ENCODE measurements around the gene SORCS2.

DNA sequence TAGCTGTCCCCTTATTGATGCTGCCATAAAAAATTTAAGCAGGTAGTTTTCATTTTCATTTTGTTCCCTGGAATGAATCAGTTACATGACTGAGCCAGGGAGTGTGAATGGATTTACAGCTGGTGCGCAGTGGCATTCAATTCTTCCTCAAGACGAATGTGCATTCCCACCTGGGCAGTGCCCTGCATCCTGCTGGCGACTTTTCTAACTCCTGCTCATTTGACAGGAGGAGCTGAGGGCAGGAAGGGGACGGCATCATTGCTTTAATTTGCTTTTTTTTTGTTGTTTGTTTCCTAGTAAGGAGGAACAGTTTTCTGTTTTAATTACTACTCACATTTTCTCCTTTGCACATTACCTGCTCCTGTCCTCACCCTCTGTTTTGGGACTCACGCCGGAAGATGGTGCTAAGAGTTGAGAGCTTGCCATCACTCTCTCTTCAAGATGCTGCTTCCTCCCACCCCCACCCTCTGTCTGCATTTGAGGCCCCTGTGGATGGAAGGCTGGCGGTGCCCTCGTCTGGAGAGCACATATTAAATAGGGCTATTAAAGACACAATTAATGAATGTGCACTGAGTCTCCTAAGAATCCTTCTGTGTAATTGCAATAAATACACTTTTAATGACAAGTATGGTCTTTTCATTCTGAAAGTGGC is 206.6 kb downstream of the SORCS2 start:
- TF ChIP-seq POLR2AphosphoS5 (IDR thresholded peaks at IDR 0.05) (no peak), POLR2A (IDR thresholded peaks at IDR 0.05) (no peak)
- TF ChIP-seq, protein P1, sequence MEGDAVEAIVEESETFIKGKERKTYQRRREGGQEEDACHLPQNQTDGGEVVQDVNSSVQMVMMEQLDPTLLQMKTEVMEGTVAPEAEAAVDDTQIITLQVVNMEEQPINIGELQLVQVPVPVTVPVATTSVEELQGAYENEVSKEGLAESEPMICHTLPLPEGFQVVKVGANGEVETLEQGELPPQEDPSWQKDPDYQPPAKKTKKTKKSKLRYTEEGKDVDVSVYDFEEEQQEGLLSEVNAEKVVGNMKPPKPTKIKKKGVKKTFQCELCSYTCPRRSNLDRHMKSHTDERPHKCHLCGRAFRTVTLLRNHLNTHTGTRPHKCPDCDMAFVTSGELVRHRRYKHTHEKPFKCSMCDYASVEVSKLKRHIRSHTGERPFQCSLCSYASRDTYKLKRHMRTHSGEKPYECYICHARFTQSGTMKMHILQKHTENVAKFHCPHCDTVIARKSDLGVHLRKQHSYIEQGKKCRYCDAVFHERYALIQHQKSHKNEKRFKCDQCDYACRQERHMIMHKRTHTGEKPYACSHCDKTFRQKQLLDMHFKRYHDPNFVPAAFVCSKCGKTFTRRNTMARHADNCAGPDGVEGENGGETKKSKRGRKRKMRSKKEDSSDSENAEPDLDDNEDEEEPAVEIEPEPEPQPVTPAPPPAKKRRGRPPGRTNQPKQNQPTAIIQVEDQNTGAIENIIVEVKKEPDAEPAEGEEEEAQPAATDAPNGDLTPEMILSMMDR (IDR thresholded peaks at IDR 0.05): no peak
